LNCAP (cell line): ENCODE measurements around the gene NRCAM.

Source experiments
- TF ChIP-seq, protein P1 (sequence below): fragments of 450-650 bp; IDR thresholded peaks from 2 replicates; pipeline ENCODE4 v1.5.1; 2017; ENCODE audit warnings: mild to moderate bottlenecking

The NRCAM gene

DNA sequence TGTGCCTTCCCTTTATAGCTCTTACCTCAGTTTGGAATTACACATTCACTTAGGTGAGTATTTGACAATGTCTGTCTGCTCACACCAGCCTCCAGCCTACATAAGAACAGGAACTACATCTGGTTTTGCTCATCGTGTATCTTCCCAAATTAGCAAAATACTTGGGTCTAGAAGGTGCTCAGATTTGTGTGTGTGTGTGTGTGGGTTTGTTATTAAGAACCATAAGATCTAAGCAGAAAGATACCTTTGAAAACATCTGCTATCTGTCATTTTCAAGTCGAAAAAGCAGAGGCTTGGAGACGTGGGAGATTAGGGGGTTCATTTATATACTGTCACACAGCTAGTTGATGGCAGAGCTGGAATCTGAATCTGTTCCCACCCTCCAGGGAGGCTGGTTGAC is 311.3 kb downstream of the NRCAM start:
- TF ChIP-seq, protein P1, sequence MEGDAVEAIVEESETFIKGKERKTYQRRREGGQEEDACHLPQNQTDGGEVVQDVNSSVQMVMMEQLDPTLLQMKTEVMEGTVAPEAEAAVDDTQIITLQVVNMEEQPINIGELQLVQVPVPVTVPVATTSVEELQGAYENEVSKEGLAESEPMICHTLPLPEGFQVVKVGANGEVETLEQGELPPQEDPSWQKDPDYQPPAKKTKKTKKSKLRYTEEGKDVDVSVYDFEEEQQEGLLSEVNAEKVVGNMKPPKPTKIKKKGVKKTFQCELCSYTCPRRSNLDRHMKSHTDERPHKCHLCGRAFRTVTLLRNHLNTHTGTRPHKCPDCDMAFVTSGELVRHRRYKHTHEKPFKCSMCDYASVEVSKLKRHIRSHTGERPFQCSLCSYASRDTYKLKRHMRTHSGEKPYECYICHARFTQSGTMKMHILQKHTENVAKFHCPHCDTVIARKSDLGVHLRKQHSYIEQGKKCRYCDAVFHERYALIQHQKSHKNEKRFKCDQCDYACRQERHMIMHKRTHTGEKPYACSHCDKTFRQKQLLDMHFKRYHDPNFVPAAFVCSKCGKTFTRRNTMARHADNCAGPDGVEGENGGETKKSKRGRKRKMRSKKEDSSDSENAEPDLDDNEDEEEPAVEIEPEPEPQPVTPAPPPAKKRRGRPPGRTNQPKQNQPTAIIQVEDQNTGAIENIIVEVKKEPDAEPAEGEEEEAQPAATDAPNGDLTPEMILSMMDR, result no peak

DNA sequence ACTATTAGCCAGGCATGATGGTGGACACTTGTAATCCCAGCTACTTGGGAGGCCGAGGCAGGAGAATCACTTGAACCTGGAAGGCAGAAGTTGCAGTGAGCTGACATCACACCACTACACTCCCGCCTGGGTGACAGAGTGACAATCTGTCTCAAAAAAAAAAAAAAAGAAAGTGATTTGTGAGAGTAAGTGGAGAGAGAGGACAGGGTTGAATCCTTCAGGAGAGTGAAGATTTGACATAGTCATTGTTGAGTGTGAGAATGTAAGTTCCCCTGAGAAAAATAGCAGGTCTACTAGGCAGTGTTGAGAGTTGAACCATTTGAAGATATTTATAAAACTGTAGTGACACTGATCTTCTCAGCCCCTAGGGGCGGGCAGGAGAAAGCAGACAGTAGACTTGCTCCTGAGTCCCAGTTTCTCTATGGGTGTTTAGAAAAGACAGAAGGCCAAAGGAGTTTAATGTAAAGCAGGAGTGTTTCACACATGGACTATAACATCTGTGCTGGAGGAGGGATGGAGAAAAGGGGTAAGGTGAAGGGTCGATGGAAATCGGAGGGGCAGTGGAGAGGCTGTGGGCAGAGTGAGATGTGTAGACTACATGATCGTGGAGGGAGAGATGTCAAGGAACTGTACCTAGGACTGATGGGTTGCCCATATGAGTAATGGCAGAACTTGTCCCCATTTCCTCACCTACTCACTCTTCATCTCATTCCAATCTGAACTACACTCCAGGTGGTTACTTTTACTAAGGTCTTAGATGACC is 312.4 kb downstream of the NRCAM start:
- TF ChIP-seq, protein P1, result no peak

DNA sequence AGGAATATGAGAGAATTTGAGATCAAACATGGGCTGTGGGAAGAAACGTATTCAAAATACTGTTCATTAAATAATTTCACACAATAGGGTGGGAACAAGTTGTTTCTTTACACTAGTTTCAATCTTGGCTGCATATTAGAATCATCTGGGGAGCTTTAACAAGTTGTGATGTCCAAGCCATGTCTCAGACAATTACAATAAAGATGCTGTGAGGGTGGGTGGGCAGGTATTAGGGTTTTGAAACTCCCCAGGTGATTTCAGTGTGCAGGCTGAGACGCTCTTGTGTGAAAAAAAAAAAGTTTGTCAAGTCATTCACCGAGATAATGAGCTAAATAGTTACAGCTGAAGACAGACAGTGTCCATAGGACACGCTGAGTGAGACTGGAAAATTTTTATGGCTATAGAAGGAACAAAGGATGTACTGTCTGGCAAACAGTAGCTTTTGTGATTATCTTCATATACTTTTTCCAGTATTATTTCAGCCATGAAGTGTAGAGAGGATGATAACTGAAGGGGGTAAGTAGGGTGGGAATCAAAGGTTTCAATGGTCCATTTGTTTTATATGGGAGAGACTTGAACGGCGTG is 313.5 kb downstream of the NRCAM start:
- TF ChIP-seq, protein P1, result no peak

DNA sequence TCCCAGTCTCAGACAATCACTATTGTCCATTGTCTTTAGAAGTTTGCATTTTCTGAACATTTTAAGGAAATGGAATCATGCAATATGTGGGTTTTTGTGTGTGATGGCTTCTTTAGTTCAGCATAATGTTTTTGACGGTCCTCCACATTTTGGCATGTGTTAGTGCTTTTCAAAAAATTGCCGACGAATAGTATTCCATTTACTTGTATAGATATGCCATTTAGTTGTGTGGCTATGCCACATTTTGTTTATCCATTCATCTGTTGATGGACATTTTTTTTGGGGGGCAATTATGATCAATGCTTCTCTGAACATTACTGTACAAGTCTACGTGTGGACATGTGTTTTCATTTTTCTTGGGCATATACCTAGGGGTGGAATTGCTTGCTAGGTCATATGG is 314.1 kb downstream of the NRCAM start:
- TF ChIP-seq, protein P1, result no peak

DNA sequence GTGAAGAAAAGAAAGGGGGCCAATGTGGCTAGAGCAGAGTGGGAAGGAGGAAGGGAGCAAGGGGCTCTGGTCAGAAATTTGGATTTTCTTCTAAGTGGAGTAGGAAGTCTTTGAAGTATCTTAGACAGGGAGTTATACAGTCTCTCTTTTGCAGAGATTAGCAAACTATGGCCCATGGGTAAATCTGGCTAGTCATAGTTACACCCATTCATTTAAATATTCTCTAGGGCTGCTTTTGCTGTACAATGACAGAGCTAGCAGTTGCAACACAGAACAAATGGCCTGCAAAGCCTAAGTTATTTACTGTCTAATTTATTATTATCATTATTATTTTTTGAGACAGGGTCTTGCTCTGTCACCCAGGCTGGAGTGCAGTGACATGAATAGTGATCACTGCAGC is 315.6 kb downstream of the NRCAM start:
- TF ChIP-seq, protein P1, result no peak

DNA sequence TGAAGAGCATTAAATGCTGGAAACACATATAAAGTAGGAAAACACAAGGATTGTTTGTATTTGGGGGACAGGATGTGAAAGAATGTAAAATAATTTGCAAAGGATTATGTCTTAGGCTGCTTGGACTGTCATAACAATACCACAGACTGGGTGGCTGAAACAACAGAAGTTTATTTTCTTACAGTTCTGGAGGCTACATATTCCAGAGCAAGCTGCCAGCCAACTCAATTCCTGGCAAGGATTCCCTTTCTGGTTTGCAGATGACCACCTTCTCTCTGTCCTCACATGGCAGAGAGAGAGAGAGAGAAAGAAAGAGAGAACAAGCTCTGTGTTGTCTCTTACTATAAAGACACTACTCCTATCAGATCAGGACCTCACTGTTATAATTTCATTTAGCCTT is 317.3 kb downstream of the NRCAM start:
- TF ChIP-seq, protein P1, result no peak

DNA sequence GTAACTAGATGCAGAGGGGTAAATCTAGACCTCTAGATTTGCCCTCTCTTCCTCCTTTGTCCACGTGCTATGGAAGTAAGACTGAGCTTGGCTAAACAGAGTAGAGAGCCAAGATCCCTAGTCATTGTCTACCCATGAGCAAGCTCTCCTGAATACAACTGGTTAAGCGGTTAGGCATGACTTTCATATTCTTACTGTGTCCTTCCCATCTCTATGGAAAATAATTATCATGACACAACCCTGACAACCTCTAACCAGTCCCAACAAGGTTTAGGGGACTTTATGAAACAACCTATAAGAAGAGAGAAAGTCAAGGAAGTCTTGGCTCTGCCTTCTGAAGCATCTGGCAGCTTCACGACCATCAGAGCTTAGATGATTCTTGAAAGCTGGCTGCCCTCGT is 318.2 kb downstream of the NRCAM start:
- TF ChIP-seq, protein P1, result no peak
